GM12872 (cell line): Measurements from ENCODE around the gene RSPH9.

Experiments
- CTCF ChIP-seq: IDR thresholded peaks from 3 replicates; pipeline ENCODE4 v1.5.1; 2011; ENCODE audit warnings: low read depth, mild to moderate bottlenecking, low read length, moderate library complexity; ENCODE audit not compliant: insufficient read depth

The RSPH9 gene

GRCh38 chr6:43671801-43672690 is 27.2 kb downstream of the RSPH9 start:
- TF ChIP-seq CTCF = no peak

- no peak for TF ChIP-seq CTCF
Measured at GRCh38 chr6:43673444-43674084, 28.7 kb downstream of the RSPH9 start.

GRCh38 chr6:43674291-43674690 is 29.5 kb downstream of the RSPH9 start:
- no peak for TF ChIP-seq CTCF

GRCh38 chr6:43674921-43675320 is 30.1 kb downstream of the RSPH9 start:
- no peak for TF ChIP-seq CTCF

- no peak for TF ChIP-seq CTCF
Measured at GRCh38 chr6:43676962-43677606, 32.2 kb downstream of the RSPH9 start.

DNA sequence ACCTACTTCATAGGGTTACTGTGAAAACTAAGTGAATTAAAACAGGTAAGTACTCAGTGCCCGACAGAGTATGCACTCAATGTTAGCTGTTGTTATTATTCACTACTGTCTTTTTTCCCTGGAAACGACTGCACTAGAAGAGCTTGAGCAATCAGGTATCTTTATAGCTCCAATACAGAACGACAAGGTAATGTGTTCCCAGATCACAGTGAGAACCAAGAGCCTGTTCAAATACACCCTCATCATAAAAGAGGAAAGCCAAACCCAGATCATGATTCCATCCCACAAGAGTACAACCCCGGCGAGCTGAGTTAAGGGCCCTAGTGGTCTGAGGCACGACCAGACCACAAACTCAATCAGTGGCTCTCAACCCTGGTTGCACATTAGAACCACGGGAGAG is 32.9 kb downstream of the RSPH9 start:
- TF ChIP-seq CTCF = no peak

GRCh38 chr6:43678341-43678740 is 33.5 kb downstream of the RSPH9 start:
- no peak for TF ChIP-seq CTCF
